H54 (cell line): ENCODE results near the gene CBFA2T3.

ENCODE experiments used
- DNase-seq: peaks from one replicate; pipeline ENCODE4 v3.0.0; 2011; ENCODE audit warnings: low spot score, mixed read lengths; ENCODE audit not compliant: insufficient read length
- FAIRE-seq: peaks from 3 replicates; lab custom pipeline; 2011; peaks lifted over from hg19 to GRCh38; lab: Jason Lieb, UNC
- POLR2A ChIP-seq: IDR thresholded peaks from 2 replicates; pipeline ENCODE4 v1.6.1; 2011; ENCODE audit warnings: low read depth, mild to moderate bottlenecking, low read length

Gene CBFA2T3

DNA sequence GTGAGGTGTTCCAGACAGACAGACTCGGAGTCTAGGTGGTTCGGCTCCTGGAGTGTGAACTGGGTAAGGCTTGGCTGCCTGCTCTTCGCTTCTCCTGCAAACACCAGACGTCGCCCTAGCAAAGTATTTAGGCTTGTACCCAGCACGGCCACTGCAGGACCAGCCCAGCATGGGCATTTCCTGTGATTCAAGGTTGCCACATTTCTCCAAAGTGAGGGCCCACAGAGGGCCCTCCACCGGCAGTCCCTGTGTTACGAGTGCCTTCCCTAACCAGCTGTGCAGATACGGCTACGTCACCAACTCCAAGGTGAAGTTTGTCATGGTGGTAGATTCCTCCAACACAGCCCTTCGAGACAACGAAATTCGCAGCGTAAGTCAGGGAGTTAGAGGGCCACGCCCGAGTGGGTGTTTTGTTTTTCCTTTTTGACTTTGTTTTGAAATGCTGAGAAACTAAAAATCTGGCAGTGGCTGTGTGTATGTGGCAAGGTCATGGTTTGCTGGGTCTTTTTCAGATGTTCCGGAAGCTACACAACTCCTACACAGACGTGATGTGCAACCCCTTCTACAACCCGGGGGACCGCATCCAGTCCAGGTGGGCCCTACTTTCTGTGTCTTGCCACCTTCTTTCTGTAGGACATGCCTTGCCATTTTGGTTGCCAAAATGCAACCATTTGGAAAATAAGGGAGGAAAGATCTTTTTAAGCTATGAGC is 117.5 kb downstream of the CBFA2T3 start:
- TF ChIP-seq POLR2A, result no peak
- FAIRE-seq (no peak), DNase-seq (no peak)

DNA sequence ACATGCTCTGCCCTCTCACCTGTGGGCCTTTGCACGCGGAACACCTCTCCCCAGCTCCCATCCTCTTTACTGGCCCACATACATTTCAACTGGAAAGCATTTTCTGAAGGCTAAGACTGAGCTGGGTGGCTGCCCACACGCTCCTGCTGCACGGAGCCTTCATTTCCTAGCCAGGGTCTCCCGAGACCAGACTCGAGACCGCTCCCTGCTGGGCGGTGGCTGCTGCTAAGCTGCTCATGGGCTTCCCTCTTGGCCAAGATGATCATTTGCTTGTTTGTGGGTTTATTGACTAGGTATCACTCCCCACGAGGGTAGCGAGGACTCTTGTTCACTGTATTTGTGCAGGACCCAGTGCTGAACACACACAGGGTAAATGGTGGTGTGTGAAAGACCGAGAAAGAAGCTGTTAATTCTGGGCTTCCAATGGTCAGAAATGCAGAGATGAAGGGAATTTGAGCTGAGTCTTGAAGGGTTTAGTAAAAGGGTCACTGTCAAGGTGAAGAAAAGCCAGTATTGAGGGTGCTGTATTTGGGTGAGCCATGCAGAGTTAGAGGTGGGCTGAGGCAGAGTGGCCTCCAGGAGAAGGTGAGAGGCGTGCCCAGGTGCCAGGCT is 119.2 kb downstream of the CBFA2T3 start:
- DNase-seq (peak; percentile 86), FAIRE-seq (no peak)
- TF ChIP-seq POLR2A, result no peak

DNA sequence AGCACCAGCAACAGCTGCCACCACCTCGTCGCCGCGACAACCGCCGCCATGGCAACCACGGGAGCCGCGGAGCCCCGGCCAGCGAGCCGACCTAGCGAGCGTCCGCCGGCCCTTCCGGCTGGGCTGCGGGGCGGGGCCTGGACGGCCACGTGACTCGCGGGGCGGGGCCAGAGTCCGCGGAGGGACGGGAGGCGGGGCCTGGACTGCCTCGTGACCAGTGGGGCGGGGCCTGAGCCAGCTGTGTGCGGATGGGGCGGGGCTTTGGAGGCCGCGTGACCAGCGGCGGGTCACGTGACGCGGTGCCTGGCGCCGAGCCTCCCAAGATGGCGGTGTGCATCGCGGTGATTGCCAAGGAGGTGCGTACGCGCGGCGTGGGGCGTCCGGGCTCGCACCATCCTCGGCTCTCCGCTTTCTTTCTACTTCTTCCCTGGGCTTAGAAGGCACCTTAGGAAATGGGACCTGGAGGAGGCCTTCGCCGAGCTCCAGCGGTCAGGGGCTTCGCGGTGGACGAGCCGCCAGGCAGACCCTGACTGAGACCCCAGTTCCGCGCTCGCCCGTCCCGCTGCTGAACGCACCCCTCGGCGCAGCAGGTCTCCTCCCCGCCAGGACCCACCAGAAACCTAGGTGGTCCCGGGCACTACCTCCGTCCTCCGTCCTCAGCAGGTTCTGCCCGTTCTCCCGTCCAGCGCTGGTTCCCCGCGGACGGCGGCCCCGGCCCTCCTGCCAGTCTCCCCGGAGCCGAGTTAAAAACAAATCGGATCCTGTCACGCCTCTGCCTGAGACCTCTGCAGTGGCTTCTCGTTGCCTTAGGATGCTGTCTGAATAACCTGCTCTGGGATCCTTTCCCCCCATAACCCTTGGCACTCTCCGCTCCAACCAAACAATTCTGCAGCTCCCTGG is 119.9 kb downstream of the CBFA2T3 start, which contains the start of the genes GALNS and TRAPPC2L:
GALNS (minus strand) TSS at position 120 of the 900 bp plus-strand sequence; CDS start at position 50, 70 bp downstream.
TRAPPC2L (plus strand) TSS at position 300 of the 900 bp plus-strand sequence; CDS start at position 324, 24 bp downstream.
- TF ChIP-seq POLR2A, result peak; percentile 95
- DNase-seq, result peak; percentile 97
- FAIRE-seq, result no peak

- no peak for FAIRE-seq
- no peak for TF ChIP-seq POLR2A
- no peak for DNase-seq
Observed at GRCh38 chr16:88856122-88856827, 120.7 kb downstream of the CBFA2T3 start.

DNA sequence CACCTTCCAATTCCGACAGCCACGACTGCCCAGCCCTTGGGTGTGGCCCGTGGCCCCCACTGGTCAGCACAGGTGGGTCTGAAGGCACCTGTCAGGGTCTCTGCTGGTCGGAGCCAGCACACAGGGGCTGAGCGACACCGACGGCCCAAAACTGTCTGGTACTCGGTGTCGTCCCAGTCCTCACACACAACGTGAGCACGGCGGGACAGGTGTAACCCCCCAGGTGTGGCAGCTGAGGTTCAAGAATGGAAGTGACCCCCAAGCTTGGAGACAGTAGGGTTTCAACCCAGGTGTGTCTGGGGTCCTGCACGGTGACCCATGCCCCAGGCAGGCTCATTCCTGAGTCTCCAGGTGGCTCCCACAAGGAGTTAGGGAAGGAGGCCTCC is 121.3 kb downstream of the CBFA2T3 start:
- FAIRE-seq (no peak), DNase-seq (no peak)
- no peak for TF ChIP-seq POLR2A

DNA sequence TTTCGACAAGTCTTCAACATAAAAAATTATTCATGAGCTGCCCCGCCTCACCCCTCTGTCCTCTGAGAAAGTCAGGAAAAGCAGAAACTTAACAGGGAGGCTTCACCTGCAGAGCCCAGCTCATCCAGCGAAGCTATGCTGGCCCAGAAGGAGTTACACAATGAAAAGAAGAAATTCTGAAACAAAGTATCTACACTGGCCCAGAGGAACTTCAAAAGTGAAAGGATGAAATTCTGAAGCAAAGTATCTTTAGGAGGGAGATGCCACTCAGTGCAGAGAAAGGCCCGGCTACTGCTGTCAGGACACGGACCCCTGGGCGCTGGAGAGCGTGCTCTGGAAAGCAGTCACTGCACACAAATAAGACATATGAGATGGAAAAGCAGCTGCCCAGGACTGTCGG is 121.8 kb downstream of the CBFA2T3 start:
- FAIRE-seq (no peak), DNase-seq (no peak)
- TF ChIP-seq POLR2A, result no peak

GRCh38 chr16:88854306-88855111 is 122.5 kb downstream of the CBFA2T3 start:
- no peak for TF ChIP-seq POLR2A
- FAIRE-seq (no peak), DNase-seq (no peak)

DNA sequence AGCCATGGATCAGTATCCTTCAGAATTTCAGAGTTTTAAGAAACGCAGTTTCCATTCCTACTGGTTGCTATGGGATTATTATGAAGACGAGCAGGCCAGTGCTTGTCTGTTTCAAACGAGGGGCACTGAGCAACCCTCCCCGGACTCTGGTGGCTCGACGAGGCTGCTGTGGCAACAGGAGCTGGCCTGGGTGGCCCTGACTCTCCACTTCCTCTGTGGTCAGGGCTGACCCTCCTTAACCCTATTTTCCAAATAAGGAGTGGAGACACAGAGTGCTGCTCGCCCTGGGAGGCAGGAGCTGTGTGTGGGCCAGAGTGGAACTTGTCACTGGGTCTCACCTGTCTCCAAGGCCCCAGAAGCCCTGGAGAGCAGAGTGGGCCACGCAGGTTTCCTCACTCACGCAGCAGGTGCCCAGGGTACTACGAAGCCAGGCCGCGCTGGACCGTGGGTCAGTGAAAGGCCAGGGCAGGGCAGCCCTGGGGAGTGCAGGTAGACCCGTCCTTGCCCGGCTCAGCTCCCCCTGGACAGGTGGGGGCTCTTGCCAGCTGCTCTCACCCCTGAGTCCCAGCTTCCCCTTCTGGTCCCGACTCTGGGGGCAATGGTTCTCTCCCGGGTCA is 123.6 kb downstream of the CBFA2T3 start:
- DNase-seq (no peak), FAIRE-seq (no peak)
- no peak for TF ChIP-seq POLR2A

GRCh38 chr16:88851616-88852015 is 125.4 kb downstream of the CBFA2T3 start:
- DNase-seq (no peak), FAIRE-seq (no peak)
- no peak for TF ChIP-seq POLR2A

DNA sequence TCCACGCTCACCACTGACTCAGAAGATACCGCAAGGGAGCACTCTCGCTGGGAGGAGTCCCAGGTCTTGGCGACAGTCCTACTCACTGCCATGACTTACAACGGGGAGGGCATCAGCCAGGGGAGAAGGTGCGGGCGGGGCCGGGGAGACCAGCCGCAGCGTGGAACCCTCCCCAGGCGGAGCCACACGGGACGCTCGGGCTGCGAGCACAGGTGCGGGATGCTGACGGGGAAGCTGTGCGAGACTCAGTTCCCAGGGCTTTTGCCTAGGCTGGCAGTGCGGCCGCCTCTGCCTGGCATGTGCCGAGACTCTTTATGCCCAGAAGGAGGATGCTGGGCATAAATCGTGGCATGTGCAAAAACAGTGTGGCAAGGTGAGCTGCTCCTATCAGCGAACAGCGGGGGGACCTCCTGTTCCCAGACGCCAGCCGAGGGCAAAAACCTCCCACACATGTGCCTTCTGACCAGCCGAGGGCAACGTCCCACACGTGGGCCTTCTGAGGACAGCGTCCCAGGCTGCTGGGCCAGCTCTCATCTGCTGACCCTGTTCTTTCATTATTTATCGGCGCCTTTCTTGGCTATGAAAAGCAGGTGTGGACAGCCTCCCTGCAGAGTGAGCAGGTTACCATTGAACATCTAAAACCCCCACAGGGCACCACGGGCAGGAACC is 126.3 kb downstream of the CBFA2T3 start:
- DNase-seq, result no peak
- TF ChIP-seq POLR2A, result no peak
- no peak for FAIRE-seq

- FAIRE-seq (no peak), DNase-seq (no peak)
- TF ChIP-seq POLR2A, result no peak
Observed at GRCh38 chr16:88848557-88848956, 128.4 kb downstream of the CBFA2T3 start.

GRCh38 chr16:88847654-88848053 is 129.4 kb downstream of the CBFA2T3 start:
- no peak for FAIRE-seq
- TF ChIP-seq POLR2A, result no peak
- no peak for DNase-seq
